PFSK-1 (cell line): ENCODE measurements around the gene CTDSP2.

Source experiments
- FOXP2 ChIP-seq: optimal IDR thresholded peaks from 2 replicates; pipeline ENCODE3; 2011; ENCODE audit warnings: borderline replicate concordance, control low read depth, inconsistent platforms; ENCODE audit not compliant: insufficient read depth; ENCODE audit errors: extremely low read length, extremely low read depth
- POLR2AphosphoS5 ChIP-seq: IDR thresholded peaks from 2 replicates; pipeline ENCODE4 v1.6.1; 2012; ENCODE audit warnings: low read depth, mild to moderate bottlenecking, control low read depth, low read length, moderate library complexity
- REST ChIP-seq, 2 experiments: IDR thresholded peaks; 2 replicates each; pipeline versions ENCODE4 v1.6.1 to v1.8.0; 2011 to 2012; ENCODE audit warnings: low read depth in 2 of 2, low read length in 2 of 2, control low read depth in 1 of 2, inconsistent platforms in 1 of 2, mild to moderate bottlenecking in 1 of 2, moderate library complexity in 1 of 2; ENCODE audit not compliant: insufficient read depth in 1 of 2

GRCh38 chr12:57849035-57849434 is 2.5 kb upstream of the CTDSP2 start:
- TF ChIP-seq POLR2AphosphoS5 = no peak
- TF ChIP-seq REST (IDR thresholded peaks at IDR 0.05; ENCODE audit: insufficient read depth in 1 of 2, low read depth in 2 of 2, low read length in 2 of 2) = no peak
- TF ChIP-seq FOXP2 = no peak
